Measurements from ENCODE around the gene HP.
"Not testable (repeated sequence)": the region's sequence is repeated elsewhere in the genome, so short reads cannot be mapped to it uniquely, and the experiment has no call there.

The HP gene, protein sequence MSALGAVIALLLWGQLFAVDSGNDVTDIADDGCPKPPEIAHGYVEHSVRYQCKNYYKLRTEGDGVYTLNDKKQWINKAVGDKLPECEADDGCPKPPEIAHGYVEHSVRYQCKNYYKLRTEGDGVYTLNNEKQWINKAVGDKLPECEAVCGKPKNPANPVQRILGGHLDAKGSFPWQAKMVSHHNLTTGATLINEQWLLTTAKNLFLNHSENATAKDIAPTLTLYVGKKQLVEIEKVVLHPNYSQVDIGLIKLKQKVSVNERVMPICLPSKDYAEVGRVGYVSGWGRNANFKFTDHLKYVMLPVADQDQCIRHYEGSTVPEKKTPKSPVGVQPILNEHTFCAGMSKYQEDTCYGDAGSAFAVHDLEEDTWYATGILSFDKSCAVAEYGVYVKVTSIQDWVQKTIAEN

GRCh38 chr16:72054254-72054847 lies at the start of gene HP:
Gene HP, plus strand, starts transcription at chr16:72054505. Its CDS starts 148 bp downstream, at chr16:72054653.
- DNase-seq: not testable (repeated sequence)

- not testable (repeated sequence) for DNase-seq
Measured at GRCh38 chr16:72008065-72008423, 46.3 kb upstream of the HP start.

DNA sequence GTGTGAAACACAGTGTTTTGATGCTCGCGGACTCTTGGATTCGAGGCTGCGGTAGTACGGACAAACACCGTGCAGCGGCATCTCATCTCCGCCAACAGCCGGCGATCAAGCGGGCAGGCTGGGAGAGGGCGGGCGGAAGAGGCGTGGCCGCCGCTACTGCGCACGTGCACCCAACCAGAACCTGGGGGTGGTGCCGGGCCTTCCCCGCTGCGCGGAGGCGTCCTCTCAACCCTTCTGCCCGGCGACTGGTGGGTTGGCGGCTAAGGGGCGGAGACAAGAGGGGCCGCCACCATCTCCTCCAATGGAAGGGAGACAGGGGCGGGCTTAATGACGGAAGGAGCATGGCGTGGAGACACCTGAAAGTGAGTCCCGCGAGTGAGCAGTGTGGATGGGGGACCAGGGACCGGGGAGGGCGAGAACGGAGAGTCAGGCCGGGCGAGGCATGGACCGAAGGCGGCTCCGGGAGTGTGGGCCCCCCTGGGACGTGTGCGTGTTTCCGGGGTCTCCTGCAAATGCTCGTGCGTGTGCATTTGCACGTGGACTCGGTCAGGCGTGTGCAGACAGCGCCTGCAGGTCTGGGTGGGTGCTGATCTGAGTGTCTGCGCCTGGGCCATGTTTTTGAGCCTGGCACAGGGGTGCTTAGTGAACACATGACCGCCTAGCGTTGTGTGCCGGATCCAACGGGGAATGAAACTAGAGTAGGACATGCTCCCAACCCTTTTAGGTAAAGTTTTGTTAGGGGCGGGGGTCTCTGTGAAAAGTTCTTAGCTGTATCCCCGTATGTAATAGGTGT lies 45.7 kb upstream of the HP start, which contains the start of gene DHODH:
TSS of gene DHODH (plus strand) at position 321 of the 793 bp plus-strand sequence. CDS start at position 342, 21 bp downstream.
- peak; percentile 98 for DNase-seq

GRCh38 chr16:72009779-72010178 lies 44.5 kb upstream of the HP start:
- DNase-seq: no peak

GRCh38 chr16:72012607-72013006 lies 41.7 kb upstream of the HP start:
- no peak for DNase-seq

DNA sequence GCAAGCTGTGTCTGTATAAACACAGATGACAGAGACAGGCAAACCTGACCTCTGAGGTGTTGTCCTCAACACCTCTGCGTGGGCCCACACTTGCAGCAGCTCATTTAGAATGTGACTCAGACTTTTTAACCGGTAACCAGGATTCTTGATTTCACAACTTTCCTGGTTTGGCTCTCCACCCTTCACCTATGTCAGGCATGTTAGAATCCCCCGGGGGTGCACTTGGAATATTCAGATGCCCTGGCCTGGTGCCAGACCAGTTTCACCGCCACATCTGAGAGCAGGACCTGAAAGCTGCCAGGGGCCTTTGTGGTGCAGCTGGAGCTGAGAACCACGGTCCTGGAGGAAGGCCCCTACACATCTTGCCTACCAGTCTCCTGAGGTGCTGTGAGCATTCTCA lies 40.9 kb upstream of the HP start:
- DNase-seq: no peak

- no peak for DNase-seq
Measured at GRCh38 chr16:72013888-72014581, 40.3 kb upstream of the HP start.

- DNase-seq: no peak
Measured at GRCh38 chr16:72014675-72015074, 39.6 kb upstream of the HP start.

DNA sequence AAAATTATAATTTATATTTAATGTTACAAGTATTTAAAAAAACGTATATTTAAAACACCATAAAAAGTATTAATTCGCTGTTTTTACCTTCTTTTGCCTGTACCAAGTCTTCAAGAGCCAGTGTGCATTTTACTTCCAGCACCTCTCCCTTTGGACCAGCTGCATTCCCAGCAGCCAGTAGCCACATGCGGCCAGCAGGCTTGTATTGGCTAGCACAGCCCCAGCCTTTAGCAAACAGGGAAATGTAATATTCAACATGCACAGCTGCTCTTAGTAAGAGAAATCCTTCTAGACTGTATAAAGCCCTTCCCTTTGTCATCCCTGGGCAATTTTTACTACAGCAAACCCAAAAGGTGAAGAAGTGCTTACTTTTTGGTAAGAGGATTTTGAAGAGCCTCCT lies 39.2 kb upstream of the HP start:
- no peak for DNase-seq

- no peak for DNase-seq
Measured at GRCh38 chr16:72018470-72018869, 35.8 kb upstream of the HP start.

GRCh38 chr16:72021043-72021442 lies 33.3 kb upstream of the HP start:
- no peak for DNase-seq

- no peak for DNase-seq
Measured at GRCh38 chr16:72022127-72022526, 32.2 kb upstream of the HP start.

GRCh38 chr16:72023962-72024361 lies 30.3 kb upstream of the HP start:
- no peak for DNase-seq

DNA sequence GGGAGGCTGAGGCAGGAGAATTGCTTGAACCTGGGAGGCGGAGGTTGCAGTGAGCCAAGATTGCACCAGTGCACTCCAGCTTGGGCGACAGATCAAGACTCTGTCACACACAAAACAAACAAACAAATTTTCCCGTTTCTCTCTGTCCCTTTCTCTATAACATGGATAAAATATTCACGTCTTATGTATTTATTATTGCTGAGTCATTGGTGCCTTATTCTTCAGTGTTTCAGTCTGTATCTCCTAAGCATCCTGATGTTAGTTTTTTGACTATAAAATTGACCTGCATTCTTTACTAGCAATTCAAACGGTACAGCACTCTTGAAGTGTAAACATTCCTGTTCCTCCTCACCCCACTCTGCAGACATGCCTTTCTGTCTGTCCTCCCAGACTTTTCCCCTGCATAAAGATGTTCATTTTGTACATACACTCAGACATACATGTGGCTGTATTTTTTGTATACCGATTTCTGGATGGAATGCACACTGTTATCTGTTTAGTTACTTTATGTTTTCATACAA lies 29.4 kb upstream of the HP start:
- DNase-seq: no peak

GRCh38 chr16:72025404-72026114 lies 28.7 kb upstream of the HP start:
- DNase-seq: no peak

- no peak for DNase-seq
Measured at GRCh38 chr16:72027669-72028378, 26.5 kb upstream of the HP start.

DNA sequence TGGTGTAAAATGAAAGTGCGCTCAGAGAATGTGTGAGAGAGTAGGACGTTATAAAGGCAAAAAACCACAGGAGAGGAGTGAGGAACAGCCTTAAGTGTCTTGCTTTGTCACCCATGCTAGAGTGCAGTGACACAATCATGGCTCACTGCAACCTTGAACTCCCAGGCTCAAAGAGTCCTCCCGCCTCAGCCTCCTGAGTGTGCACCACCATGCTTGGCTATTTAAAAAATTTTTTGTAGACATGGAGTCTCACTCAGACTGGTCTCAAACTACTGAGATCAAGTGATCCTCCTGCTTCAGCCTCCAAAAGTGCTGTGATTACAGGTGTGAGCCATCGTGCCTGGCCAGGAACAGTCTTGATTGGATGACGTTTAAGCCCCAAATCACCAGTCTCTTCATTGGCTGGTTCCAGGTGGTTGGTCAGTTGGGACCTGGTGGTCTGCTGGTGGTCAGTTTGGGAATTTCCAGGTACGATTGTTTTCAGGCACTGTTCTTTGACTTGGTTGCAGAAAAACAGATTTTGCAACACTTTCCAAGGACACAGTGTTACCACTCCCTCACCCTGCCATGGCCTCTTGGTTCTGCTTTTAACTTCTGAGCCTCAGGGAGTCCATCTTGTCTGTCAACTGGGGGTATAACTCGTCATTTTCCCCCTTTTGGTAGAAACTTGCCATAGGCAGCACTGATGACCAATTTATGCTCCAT lies 24.6 kb upstream of the HP start:
- DNase-seq: no peak

- no peak for DNase-seq
Measured at GRCh38 chr16:72033437-72033836, 20.9 kb upstream of the HP start.

DNA sequence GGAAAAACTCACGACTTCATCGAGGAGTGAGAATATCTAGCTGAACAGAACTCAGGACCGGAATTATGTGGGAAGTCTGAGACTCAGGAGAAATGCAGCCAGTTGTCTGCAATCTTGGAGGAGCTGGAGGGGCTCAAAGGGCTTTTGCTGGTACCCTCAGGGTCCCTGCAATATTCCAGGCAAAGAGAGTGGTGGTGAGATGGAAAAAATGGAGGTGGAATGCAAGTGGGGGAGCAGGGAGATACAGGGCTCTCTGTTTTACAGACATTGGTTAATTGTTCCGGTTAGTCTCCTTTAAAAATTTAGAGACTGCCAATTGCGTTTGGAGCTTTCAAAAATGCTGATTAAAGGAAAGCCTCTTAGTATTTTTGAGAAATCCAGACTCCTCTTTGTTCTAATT lies 18.2 kb upstream of the HP start:
- no peak for DNase-seq

DNA sequence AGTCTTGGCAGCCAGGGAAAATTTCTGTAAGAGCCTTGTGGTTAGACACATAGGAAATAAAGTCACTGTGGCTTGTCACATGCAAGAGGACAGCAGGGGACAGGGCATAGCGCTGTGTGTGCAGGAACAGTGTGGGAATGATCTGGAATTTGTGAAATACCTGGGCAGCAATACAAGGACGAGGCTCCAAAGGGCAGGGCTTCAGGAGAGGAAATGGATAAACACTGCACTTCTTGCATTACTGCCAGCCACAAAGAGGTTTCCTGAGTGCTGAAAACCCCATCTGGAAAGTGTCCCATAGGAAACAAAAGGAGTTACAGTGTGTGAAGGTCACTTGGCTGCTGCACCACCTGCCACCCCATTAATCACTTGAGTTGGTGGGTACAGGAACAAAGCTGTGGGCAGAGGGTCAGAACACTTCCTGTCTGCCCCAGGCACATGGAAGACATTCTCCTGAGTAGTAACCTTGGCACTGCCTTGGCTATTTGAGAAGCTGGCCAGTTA lies 12.1 kb upstream of the HP start:
- no peak for DNase-seq

- DNase-seq: no peak
Measured at GRCh38 chr16:72043058-72043457, 11.2 kb upstream of the HP start.
